K562 (cell line): Measurements from ENCODE around the gene PRICKLE2. TPM values are rescaled to one million over a fixed set of nuclear protein-coding genes. Genes with fewer than 3 reads are reported as not detected.
A peak's percentile ranks its signal among the peaks of the same experiment; 100 is the strongest.

Source experiments
- ATAC-seq: fragments of 200-7000 bp; cut with Tn5 transposase; 3 replicates; pipeline ENCODE4 v1.9.1; 2020; ENCODE audit warnings: moderate library complexity
- BruUV-seq: library from RNA; stranded (reverse); fragments of 400-500 nt; replicated peaks from 2 replicates; lab custom pipeline; 2021; lab: Mats Ljungman, UMichigan
- CTCF ChIA-PET: fragments of 300-600 bp; formaldehyde crosslinking; extraction: SDS; loops from one replicate; lab custom pipeline; 2021; ENCODE audit warnings: low intra/inter-chr PET ratio; lab: Yijun Ruan, JAX
- POLR2A ChIA-PET: fragments of 300-600, 350-650 bp; sonication (Branson Sonifier 250); formaldehyde crosslinking; extraction: SDS; loops from one replicate; lab custom pipeline; 2021; ENCODE audit warnings: antibody characterized with exemption, inconsistent platforms; lab: Yijun Ruan, JAX
- DNase-seq, 4 experiments: peaks; one replicate each; pipeline versions ENCODE4 v3.0.0 to v3.0.0-alpha.2; 2011 to 2018; ENCODE audit warnings: low spot score in 3 of 4, mixed read lengths in 3 of 4; ENCODE audit errors: extremely low read depth in 1 of 4
- FAIRE-seq: peaks from 2 replicates; lab custom pipeline; 2011; peaks lifted over from hg19 to GRCh38; lab: Jason Lieb, UNC
- H2AFZ ChIP-seq: 2 replicates; pipeline ENCODE4 v1.6.0; 2011; ENCODE audit warnings: low read depth, low read length, control low read depth, inconsistent platforms
- H3K27ac ChIP-seq: fragments of 200-600 bp; 3 replicates; pipeline ENCODE4 v1.8.0; 2011; ENCODE audit warnings: low read depth, mild to moderate bottlenecking, control low read depth, inconsistent platforms, low read length, moderate library complexity, mixed read lengths; ENCODE audit errors: extremely low read depth
- H3K27me3 ChIP-seq, 2 experiments: fragments of 300-600 bp in 1 of 2; 2 replicates in 1 of 2; 3 replicates in 1 of 2; pipeline versions ENCODE4 v1.6.0 to v1.8.0; 2011; ENCODE audit warnings: inconsistent platforms in 2 of 2, low read length in 2 of 2, mild to moderate bottlenecking in 1 of 2, mixed read lengths in 1 of 2, moderate library complexity in 1 of 2; ENCODE audit not compliant: control insufficient read depth in 2 of 2, insufficient read depth in 2 of 2
- H3K36me3 ChIP-seq: fragments of 300-600 bp; 3 replicates; pipeline ENCODE4 v1.8.0; 2011; ENCODE audit warnings: mild to moderate bottlenecking, low read length, inconsistent platforms; ENCODE audit not compliant: control insufficient read depth, insufficient read depth
- H3K4me1 ChIP-seq, 2 experiments: fragments of 200-600 bp in 1 of 2; replicated peaks in 1 of 2; 2 replicates in 1 of 2; 3 replicates in 1 of 2; pipeline versions ENCODE4 v1.5.1 to v1.8.0; 2011; ENCODE audit warnings: inconsistent platforms in 2 of 2, low read length in 2 of 2, mild to moderate bottlenecking in 1 of 2, mixed read lengths in 1 of 2, moderate library complexity in 1 of 2; ENCODE audit not compliant: control insufficient read depth in 2 of 2, insufficient read depth in 2 of 2
- H3K4me2 ChIP-seq: 2 replicates; pipeline ENCODE4 v1.6.1; 2011; ENCODE audit warnings: low read length, control low read depth, inconsistent platforms, mixed read lengths; ENCODE audit not compliant: insufficient read depth
- H3K4me3 ChIP-seq: fragments of 200-600 bp; sonication (generic), shearing (Covaris generic); 2 replicates; pipeline ENCODE4 v1.5.1; 2016; ENCODE audit warnings: control low read depth, inconsistent platforms
- H3K79me2 ChIP-seq: fragments of 200-600 bp; 3 replicates; pipeline ENCODE4 v1.8.0; 2011; ENCODE audit warnings: low read length, inconsistent platforms; ENCODE audit not compliant: control insufficient read depth, insufficient read depth
- H3K9ac ChIP-seq, 2 experiments: 2 replicates each; pipeline versions ENCODE4 v1.6.0 to v1.6.1; 2011; ENCODE audit warnings: low read depth in 2 of 2, low read length in 2 of 2, control low read depth in 1 of 2, inconsistent platforms in 1 of 2, mild to moderate bottlenecking in 1 of 2, mixed read lengths in 1 of 2; ENCODE audit not compliant: insufficient read depth in 1 of 2
- H3K9me1 ChIP-seq: one replicate; pipeline ENCODE4 v1.6.0; 2011; ENCODE audit warnings: inconsistent platforms, mild to moderate bottlenecking, low read length, moderate library complexity; ENCODE audit not compliant: control insufficient read depth, insufficient read depth
- H3K9me3 ChIP-seq: replicated peaks from 2 replicates; pipeline ENCODE4 v1.5.1; 2011; ENCODE audit warnings: low read depth, low read length, inconsistent platforms; ENCODE audit not compliant: control insufficient read depth, insufficient read depth
- H4K20me1 ChIP-seq: replicated peaks from 2 replicates; pipeline ENCODE4 v1.6.1; 2011; ENCODE audit warnings: low read length, inconsistent platforms, mixed read lengths; ENCODE audit not compliant: control insufficient read depth, insufficient read depth
- BHLHE40 ChIP-seq: IDR thresholded peaks from 2 replicates; pipeline ENCODE4 v1.6.1; 2011; ENCODE audit warnings: low read length, improper control_type of control experiment
- KAT7 ChIP-seq: sonication (generic); formaldehyde crosslinking; IDR thresholded peaks from 2 replicates; pipeline ENCODE4 v1.8.0; 2022; ENCODE audit warnings: missing genetic modification reagents, mild to moderate bottlenecking, borderline replicate concordance
- MCM3 ChIP-seq: fragments of 450-650 bp; IDR thresholded peaks from 2 replicates; pipeline ENCODE4 v1.6.1; 2016
- ZBTB11 ChIP-seq, 3 experiments: fragments of 200-800 bp in 1 of 3; fragments of 250-450 bp in 1 of 3; fragments of 450-650 bp in 1 of 3; sonication (Bioruptor Pico) in 1 of 3; sonication (Bioruptor generic) in 1 of 3; formaldehyde crosslinking in 1 of 3; IDR thresholded peaks; 2 replicates each; pipeline versions ENCODE4 v1.6.1 to v1.8.0; 2016 to 2022; ENCODE audit warnings: mild to moderate bottlenecking in 2 of 3, missing genetic modification characterization in 2 of 3, missing compliant biosample characterization in 1 of 3, moderate library complexity in 1 of 3
- WGBS: fragments of 100-300 bp; shearing (Covaris generic); methylation state at CpG from one replicate; pipeline ENCODE4 v1.1.6; 2016; ENCODE audit warnings: low coverage, mixed read lengths; ENCODE audit not compliant: insufficient coverage; ENCODE audit errors: missing lambda C conversion rate; 5-methylcytosine and 5-hydroxymethylcytosine counted together
- in situ Hi-C: fragments of 300-500 bp; cut with MboI; formaldehyde crosslinking; loops from 4 replicates; pipeline ENCODE4 v1.15.0; 2018; ENCODE audit warnings: inconsistent platforms, mixed read lengths
- intact Hi-C: fragments of 100-400 bp; cut with micrococcal nuclease; formaldehyde crosslinking; loops from 2 replicates; pipeline ENCODE4 v1.14.2; 2022
- polyA plus RNA-seq, 8 experiments: library from polyadenylated mRNA; depleted of rRNA in 4 of 8; stranded (reverse) in 5 of 8; unstranded in 3 of 8; fragments of >200 nt; fragmentation: Nextera tagmentation in 2 of 8; fragmentation: Illumina TruSeq in 1 of 8; extraction: Ambion mirVana in 2 of 8; extraction: Trizol in 1 of 8; gene quantifications; 2 replicates each; pipeline versions ENCODE4 v1.2.1 to v1.2.3, GENCODE V29; 2011 to 2014; ENCODE audit warnings: inconsistent platforms in 1 of 8, missing spikeins in 1 of 8
- total RNA-seq, 7 experiments: library from RNA; depleted of rRNA in 6 of 7; stranded (reverse); fragments of >200 nt in 6 of 7; fragmentation: Illumina TruSeq in 2 of 7; extraction: Trizol in 2 of 7; gene quantifications; 2 replicates each; pipeline versions ENCODE4 v1.2.1 to v1.2.3, GENCODE V29; 2011 to 2021; ENCODE audit warnings: low replicate concordance in 1 of 7
- TF ChIP-seq, protein P1 (sequence below): fragments of 200-800 bp; sonication (Bioruptor generic); IDR thresholded peaks from 2 replicates; pipeline ENCODE4 v1.6.1; 2017; ENCODE audit warnings: missing genetic modification characterization, missing compliant biosample characterization

PRICKLE2 gene
- total and polyA plus RNA-seq, 9 of the 15 experiments (the other 6 are each of a cell fraction or from before 2014, with no cell fraction given): 0.07 to 0.09 TPM; not detected in 7

DNA sequence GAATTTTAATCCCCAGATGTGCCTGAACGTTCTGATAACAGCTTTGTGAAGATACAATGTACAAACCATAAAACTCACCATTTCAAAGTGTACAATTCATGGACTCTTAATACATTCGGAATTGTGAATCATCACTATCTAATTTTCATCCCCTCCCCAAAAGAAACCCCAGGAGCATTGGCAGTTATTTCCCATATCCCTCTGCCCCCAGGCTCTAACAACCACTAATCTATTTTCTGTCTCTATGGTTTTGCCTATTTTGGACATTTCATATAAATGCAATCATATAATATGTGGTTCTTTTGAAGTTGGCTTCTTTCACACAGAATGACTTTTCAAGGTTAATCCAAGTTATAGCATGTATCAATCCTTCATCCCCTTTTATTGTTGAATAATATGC, 25.3 kb downstream of the PRICKLE2 start:
- 0% methylated on average over 2 of the region's 2 CpGs for WGBS

More for the DNA sequence above, 25.3 kb downstream of the PRICKLE2 start:
- H3K4me2 ChIP-seq: no peak overlapping the region
- in situ Hi-C loops: no loop called here
- H3K27ac ChIP-seq: no peak overlapping the region
- CTCF ChIA-PET: no interaction called here
- H3K9me1 ChIP-seq: no peaks in the 10 kb centered on the region
- H3K4me1 ChIP-seq: no peaks in the 10 kb centered on the region
- H3K36me3 ChIP-seq: no peaks in the 10 kb centered on the region
- DNase-seq: no peak
- H3K9ac ChIP-seq: no peak overlapping the region
- H3K9me3 ChIP-seq: no peaks in the 10 kb centered on the region
- H4K20me1 ChIP-seq: no peaks in the 10 kb centered on the region
- POLR2A ChIA-PET: no interaction called here
- H2AFZ ChIP-seq: no peak overlapping the region
- no peak for FAIRE-seq
- H3K79me2 ChIP-seq: no peaks in the 10 kb centered on the region
- intact Hi-C loops: no loop called here
- BruUV-seq: no TSS peak
- no peaks in the 10 kb centered on the region for H3K27me3 ChIP-seq
- ATAC-seq: no peak
- no peak overlapping the region for H3K4me3 ChIP-seq
- TF ChIP-seq KAT7 (CRISPR knock-in tag) (no peak), MCM3 (no peak), BHLHE40 (no peak), ZBTB11 (CRISPR knock-in tag; IDR thresholded peaks at IDR 0.05) (peak in 1 of 3 experiments; percentile 47; a peak in 1 of 6 replicates)
- TF ChIP-seq, protein P1, sequence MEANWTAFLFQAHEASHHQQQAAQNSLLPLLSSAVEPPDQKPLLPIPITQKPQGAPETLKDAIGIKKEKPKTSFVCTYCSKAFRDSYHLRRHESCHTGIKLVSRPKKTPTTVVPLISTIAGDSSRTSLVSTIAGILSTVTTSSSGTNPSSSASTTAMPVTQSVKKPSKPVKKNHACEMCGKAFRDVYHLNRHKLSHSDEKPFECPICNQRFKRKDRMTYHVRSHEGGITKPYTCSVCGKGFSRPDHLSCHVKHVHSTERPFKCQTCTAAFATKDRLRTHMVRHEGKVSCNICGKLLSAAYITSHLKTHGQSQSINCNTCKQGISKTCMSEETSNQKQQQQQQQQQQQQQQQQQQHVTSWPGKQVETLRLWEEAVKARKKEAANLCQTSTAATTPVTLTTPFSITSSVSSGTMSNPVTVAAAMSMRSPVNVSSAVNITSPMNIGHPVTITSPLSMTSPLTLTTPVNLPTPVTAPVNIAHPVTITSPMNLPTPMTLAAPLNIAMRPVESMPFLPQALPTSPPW: no peak
